SK-N-SH treated with all-trans-retinoic acid at 6 μM for 48 hours (cell line): ENCODE data around the gene LRAT.

ENCODE experiments used
- ATAC-seq: fragments of 200-7000 bp; cut with Tn5 transposase; 3 replicates; pipeline ENCODE4 v1.9.1; 2020; ENCODE audit warnings: mild to moderate bottlenecking, moderate library complexity
- ARNTL ChIP-seq: fragments of 450-650 bp; formaldehyde crosslinking; IDR thresholded peaks from 2 replicates; pipeline ENCODE4 v1.5.0; 2020; ENCODE audit warnings: low read depth, mild to moderate bottlenecking, moderate library complexity, borderline replicate concordance
- BACH2 ChIP-seq: fragments of 250-450 bp; sonication (Bioruptor Pico); IDR thresholded peaks from 2 replicates; pipeline ENCODE4 v1.9.0; 2021; ENCODE audit warnings: mild to moderate bottlenecking, borderline replicate concordance
- CSDC2 ChIP-seq: fragments of 250-450 bp; sonication (Bioruptor Pico); IDR thresholded peaks from 2 replicates; pipeline ENCODE4 v1.5.0; 2020; ENCODE audit warnings: mild to moderate bottlenecking, moderate library complexity
- ESRRG ChIP-seq: fragments of 250-450 bp; sonication (Bioruptor Pico); IDR thresholded peaks from 2 replicates; pipeline ENCODE4 v1.6.1; 2021; ENCODE audit warnings: mild to moderate bottlenecking
- GLIS3 ChIP-seq: fragments of 250-450 bp; sonication (Bioruptor Pico); IDR thresholded peaks from 2 replicates; pipeline ENCODE4 v1.5.0; 2020; ENCODE audit warnings: mild to moderate bottlenecking, moderate library complexity
- ISL1 ChIP-seq: fragments of 250-450 bp; sonication (Bioruptor Pico); IDR thresholded peaks from 2 replicates; pipeline ENCODE4 v2.1.2; 2022; ENCODE audit warnings: mild to moderate bottlenecking, moderate library complexity
- OSR1 ChIP-seq: fragments of 250-450 bp; sonication (Bioruptor Pico); IDR thresholded peaks from 2 replicates; pipeline ENCODE4 v1.8.0; 2022; ENCODE audit warnings: moderate library complexity, mild to moderate bottlenecking, inconsistent platforms
- PPARA ChIP-seq: fragments of 250-450 bp; sonication (Bioruptor Pico); IDR thresholded peaks from 2 replicates; pipeline ENCODE4 v1.5.0; 2020; ENCODE audit warnings: mild to moderate bottlenecking, borderline replicate concordance
- RARB ChIP-seq: fragments of 250-450 bp; sonication (Bioruptor Pico); IDR thresholded peaks from 2 replicates; pipeline ENCODE4 v1.8.0; 2021; ENCODE audit warnings: mild to moderate bottlenecking, moderate library complexity
- SNAI2 ChIP-seq: fragments of 250-450 bp; sonication (Bioruptor Pico); IDR thresholded peaks from 2 replicates; pipeline ENCODE4 v1.5.0; 2020; ENCODE audit warnings: mild to moderate bottlenecking, moderate library complexity
- TCF4 ChIP-seq: fragments of 250-450 bp; sonication (Bioruptor Pico); IDR thresholded peaks from 2 replicates; pipeline ENCODE4 v1.8.0; 2021; ENCODE audit warnings: mild to moderate bottlenecking, moderate library complexity, borderline replicate concordance
- TOX ChIP-seq: fragments of 250-450 bp; sonication (Bioruptor Pico); IDR thresholded peaks from 2 replicates; pipeline ENCODE4 v1.8.0; 2021; ENCODE audit warnings: mild to moderate bottlenecking, moderate library complexity, borderline replicate concordance
- ZC3H10 ChIP-seq: fragments of 250-450 bp; sonication (Bioruptor Pico); IDR thresholded peaks from 2 replicates; pipeline ENCODE4 v1.5.1; 2021; ENCODE audit warnings: mild to moderate bottlenecking, moderate library complexity
- ZFP30 ChIP-seq: fragments of 450-650 bp; formaldehyde crosslinking; IDR thresholded peaks from 2 replicates; pipeline ENCODE4 v1.5.0; 2022; ENCODE audit warnings: mild to moderate bottlenecking, moderate library complexity
- ZNF565 ChIP-seq: fragments of 450-650 bp; formaldehyde crosslinking; conservative IDR thresholded peaks from 2 replicates; pipeline ENCODE4 v1.5.0; 2020; ENCODE audit warnings: low read depth, mild to moderate bottlenecking, moderate library complexity
- ZNF70 ChIP-seq: fragments of 450-650 bp; formaldehyde crosslinking; IDR thresholded peaks from 2 replicates; pipeline ENCODE4 v1.5.0; 2020; ENCODE audit warnings: mild to moderate bottlenecking, moderate library complexity
- ZNF8 ChIP-seq: fragments of 450-650 bp; formaldehyde crosslinking; IDR thresholded peaks from 2 replicates; pipeline ENCODE4 v1.5.0; 2020; ENCODE audit warnings: mild to moderate bottlenecking, moderate library complexity
- TF ChIP-seq, protein P1 (sequence below): fragments of 250-450 bp; sonication (Bioruptor Pico); IDR thresholded peaks from 2 replicates; pipeline ENCODE4 v1.8.0; 2020; ENCODE audit warnings: mild to moderate bottlenecking, moderate library complexity, borderline replicate concordance
- TF ChIP-seq, protein P2 (sequence below): fragments of 250-450 bp; sonication (Bioruptor Pico); IDR thresholded peaks from 2 replicates; pipeline ENCODE4 v1.8.0; 2021; ENCODE audit warnings: low read depth, mild to moderate bottlenecking, moderate library complexity, borderline replicate concordance
- TF ChIP-seq, protein P3 (sequence below): fragments of 250-450 bp; sonication (Bioruptor Pico); IDR thresholded peaks from 2 replicates; pipeline ENCODE4 v1.5.1; 2020; ENCODE audit warnings: low read depth, mild to moderate bottlenecking, moderate library complexity
- TF ChIP-seq, protein P4 (sequence below): fragments of 250-450 bp; sonication (Bioruptor Pico); IDR thresholded peaks from 2 replicates; pipeline ENCODE4 v1.5.1; 2021; ENCODE audit warnings: mild to moderate bottlenecking, moderate library complexity
- TF ChIP-seq, protein P5 (sequence below): fragments of 250-450 bp; sonication (Bioruptor Pico); IDR thresholded peaks from 2 replicates; pipeline ENCODE4 v1.5.0; 2020; ENCODE audit warnings: mild to moderate bottlenecking, moderate library complexity

LRAT gene

DNA sequence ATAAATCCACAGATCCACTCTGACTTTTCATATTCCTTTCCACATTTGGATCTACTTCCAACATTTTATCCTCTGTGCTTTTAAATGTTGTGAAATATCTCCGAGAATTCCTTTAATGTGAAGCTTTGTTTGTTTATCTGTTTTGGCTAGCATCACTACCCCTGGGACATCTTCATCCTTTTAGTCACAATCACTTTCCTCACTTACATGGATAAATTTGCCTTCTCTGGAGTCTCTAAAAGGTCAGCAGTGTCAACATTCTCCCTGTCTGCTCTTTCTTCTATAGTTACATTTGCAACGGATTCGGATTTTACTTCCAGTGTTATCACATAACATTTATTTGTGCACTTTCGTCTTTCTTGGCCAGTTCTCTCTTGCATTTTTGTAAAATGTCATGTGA is 34.2 kb upstream of the LRAT start:
- ATAC-seq = no peak
- TF ChIP-seq ZC3H10 (CRISPR knock-in tag) (no peak), OSR1 (CRISPR knock-in tag) (no peak), ZFP30 (CRISPR knock-in tag) (no peak), TCF4 (no peak), ZNF70 (CRISPR knock-in tag) (no peak), ZNF565 (CRISPR knock-in tag) (no peak), RARB (CRISPR knock-in tag) (no peak), GLIS3 (no peak)
- TF ChIP-seq, protein P1, sequence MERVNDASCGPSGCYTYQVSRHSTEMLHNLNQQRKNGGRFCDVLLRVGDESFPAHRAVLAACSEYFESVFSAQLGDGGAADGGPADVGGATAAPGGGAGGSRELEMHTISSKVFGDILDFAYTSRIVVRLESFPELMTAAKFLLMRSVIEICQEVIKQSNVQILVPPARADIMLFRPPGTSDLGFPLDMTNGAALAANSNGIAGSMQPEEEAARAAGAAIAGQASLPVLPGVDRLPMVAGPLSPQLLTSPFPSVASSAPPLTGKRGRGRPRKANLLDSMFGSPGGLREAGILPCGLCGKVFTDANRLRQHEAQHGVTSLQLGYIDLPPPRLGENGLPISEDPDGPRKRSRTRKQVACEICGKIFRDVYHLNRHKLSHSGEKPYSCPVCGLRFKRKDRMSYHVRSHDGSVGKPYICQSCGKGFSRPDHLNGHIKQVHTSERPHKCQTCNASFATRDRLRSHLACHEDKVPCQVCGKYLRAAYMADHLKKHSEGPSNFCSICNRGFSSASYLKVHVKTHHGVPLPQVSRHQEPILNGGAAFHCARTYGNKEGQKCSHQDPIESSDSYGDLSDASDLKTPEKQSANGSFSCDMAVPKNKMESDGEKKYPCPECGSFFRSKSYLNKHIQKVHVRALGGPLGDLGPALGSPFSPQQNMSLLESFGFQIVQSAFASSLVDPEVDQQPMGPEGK (CRISPR knock-in tag) = no peak

DNA sequence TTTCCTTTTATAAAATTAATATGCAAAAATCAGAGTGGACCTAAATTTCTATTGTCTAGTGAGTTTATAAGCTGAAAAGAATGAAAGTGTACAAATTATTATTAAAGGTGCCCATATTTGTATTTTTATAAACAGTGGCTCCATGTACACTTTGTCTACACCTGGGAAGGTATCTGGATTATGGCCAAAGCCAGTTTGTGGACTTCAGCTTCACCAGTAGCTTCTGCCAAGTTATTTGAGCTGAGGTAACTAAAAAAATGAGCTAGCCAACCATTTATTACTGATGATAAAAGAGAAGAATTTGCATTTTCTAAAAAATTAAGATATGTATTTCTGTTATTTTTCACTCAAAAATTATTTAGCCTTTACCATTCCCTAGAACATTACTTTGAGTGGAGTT is 32.3 kb upstream of the LRAT start:
- TF ChIP-seq ZNF70 (CRISPR knock-in tag) (no peak), TOX (CRISPR knock-in tag) (no peak), SNAI2 (CRISPR knock-in tag) (no peak), TCF4 (no peak), ARNTL (CRISPR knock-in tag) (no peak), CSDC2 (no peak), BACH2 (CRISPR knock-in tag) (no peak)
- TF ChIP-seq, protein P1 (CRISPR knock-in tag) = no peak
- TF ChIP-seq, all 23 proteins: peak for 0
- ATAC-seq = no peak

DNA sequence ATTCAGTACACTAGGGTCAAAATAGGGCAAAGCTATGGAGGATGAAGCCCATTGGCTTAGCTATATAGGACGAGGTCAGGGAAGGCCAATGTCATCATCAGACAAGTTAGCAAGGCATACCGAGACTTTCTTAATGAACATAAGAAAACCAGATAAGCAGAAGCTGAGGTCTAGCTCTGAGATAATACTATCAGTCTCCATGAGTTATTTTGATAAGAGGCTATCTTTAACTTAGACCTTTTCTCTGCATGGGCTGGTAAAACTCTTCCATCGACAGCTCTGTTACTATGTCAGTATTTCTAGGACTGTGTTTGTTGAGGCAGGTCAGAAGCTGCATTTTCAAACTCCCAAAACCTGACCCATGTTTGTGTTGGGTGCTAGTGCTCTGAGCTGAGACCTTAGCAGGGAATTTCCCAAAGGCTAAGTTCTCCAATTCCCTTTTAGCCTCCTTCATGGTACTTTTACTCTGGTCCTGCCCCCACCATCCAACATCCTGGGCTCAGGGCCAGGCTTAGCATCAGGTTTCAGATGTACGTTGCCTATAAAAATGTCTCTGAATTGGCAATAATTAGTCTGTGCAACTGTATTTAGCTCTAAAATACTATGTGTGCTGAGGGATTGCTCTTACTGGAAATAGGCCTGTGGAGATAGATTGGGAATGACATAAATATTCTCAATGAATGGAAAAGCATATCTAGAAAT is 29.3 kb upstream of the LRAT start:
- ATAC-seq = no peak
- TF ChIP-seq ZNF8 (CRISPR knock-in tag) (no peak), TCF4 (no peak), PPARA (CRISPR knock-in tag) (no peak), ISL1 (CRISPR knock-in tag) (no peak), BACH2 (CRISPR knock-in tag) (no peak), TOX (CRISPR knock-in tag) (no peak), ZC3H10 (CRISPR knock-in tag) (no peak), ZNF70 (CRISPR knock-in tag) (no peak), ESRRG (CRISPR knock-in tag) (no peak)
- TF ChIP-seq, protein P2, sequence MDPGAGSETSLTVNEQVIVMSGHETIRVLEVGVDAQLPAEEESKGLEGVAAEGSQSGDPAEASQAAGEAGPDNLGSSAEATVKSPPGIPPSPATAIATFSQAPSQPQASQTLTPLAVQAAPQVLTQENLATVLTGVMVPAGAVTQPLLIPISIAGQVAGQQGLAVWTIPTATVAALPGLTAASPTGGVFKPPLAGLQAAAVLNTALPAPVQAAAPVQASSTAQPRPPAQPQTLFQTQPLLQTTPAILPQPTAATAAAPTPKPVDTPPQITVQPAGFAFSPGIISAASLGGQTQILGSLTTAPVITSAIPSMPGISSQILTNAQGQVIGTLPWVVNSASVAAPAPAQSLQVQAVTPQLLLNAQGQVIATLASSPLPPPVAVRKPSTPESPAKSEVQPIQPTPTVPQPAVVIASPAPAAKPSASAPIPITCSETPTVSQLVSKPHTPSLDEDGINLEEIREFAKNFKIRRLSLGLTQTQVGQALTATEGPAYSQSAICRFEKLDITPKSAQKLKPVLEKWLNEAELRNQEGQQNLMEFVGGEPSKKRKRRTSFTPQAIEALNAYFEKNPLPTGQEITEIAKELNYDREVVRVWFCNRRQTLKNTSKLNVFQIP (CRISPR knock-in tag) = no peak
- TF ChIP-seq, protein P3, sequence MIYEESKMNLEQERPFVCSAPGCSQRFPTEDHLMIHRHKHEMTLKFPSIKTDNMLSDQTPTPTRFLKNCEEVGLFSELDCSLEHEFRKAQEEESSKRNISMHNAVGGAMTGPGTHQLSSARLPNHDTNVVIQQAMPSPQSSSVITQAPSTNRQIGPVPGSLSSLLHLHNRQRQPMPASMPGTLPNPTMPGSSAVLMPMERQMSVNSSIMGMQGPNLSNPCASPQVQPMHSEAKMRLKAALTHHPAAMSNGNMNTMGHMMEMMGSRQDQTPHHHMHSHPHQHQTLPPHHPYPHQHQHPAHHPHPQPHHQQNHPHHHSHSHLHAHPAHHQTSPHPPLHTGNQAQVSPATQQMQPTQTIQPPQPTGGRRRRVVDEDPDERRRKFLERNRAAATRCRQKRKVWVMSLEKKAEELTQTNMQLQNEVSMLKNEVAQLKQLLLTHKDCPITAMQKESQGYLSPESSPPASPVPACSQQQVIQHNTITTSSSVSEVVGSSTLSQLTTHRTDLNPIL = no peak

DNA sequence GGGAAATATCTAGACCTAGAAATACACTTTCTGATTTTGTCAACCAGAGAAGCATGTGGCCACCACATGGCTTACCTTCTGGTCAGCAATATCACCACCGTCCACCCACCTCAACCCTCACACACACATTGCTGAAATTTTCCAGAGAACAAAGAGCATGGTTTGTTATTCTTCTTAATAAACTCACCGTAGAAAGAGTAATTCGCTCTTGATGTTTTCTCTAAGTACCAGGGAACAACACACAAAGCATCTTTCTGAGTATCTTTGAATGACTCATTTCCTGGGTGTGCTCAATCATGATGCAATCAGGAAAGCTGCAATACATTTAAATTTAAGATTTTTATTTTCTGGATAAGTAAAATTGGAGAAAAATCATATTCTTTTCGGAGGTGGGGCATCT is 24.7 kb upstream of the LRAT start:
- ATAC-seq = no peak
- TF ChIP-seq TCF4 (no peak), ZNF8 (CRISPR knock-in tag) (no peak), CSDC2 (no peak), RARB (CRISPR knock-in tag) (no peak), GLIS3 (no peak)
- TF ChIP-seq, protein P1 (CRISPR knock-in tag) = no peak
- TF ChIP-seq, protein P4, sequence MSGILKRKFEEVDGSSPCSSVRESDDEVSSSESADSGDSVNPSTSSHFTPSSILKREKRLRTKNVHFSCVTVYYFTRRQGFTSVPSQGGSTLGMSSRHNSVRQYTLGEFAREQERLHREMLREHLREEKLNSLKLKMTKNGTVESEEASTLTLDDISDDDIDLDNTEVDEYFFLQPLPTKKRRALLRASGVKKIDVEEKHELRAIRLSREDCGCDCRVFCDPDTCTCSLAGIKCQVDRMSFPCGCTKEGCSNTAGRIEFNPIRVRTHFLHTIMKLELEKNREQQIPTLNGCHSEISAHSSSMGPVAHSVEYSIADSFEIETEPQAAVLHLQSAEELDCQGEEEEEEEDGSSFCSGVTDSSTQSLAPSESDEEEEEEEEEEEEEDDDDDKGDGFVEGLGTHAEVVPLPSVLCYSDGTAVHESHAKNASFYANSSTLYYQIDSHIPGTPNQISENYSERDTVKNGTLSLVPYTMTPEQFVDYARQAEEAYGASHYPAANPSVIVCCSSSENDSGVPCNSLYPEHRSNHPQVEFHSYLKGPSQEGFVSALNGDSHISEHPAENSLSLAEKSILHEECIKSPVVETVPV (CRISPR knock-in tag) = no peak
- TF ChIP-seq, protein P5, sequence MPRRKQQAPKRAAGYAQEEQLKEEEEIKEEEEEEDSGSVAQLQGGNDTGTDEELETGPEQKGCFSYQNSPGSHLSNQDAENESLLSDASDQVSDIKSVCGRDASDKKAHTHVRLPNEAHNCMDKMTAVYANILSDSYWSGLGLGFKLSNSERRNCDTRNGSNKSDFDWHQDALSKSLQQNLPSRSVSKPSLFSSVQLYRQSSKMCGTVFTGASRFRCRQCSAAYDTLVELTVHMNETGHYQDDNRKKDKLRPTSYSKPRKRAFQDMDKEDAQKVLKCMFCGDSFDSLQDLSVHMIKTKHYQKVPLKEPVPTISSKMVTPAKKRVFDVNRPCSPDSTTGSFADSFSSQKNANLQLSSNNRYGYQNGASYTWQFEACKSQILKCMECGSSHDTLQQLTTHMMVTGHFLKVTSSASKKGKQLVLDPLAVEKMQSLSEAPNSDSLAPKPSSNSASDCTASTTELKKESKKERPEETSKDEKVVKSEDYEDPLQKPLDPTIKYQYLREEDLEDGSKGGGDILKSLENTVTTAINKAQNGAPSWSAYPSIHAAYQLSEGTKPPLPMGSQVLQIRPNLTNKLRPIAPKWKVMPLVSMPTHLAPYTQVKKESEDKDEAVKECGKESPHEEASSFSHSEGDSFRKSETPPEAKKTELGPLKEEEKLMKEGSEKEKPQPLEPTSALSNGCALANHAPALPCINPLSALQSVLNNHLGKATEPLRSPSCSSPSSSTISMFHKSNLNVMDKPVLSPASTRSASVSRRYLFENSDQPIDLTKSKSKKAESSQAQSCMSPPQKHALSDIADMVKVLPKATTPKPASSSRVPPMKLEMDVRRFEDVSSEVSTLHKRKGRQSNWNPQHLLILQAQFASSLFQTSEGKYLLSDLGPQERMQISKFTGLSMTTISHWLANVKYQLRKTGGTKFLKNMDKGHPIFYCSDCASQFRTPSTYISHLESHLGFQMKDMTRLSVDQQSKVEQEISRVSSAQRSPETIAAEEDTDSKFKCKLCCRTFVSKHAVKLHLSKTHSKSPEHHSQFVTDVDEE (CRISPR knock-in tag) = no peak
